Right lobe of liver (tissue), 4 donors: ENCODE data around the gene COPS6.

Experiments
- CTCF ChIP-seq, 4 donors: fragments of 200-600 bp in 3 of 4; fragments of 450-650 bp in 1 of 4; IDR thresholded peaks; one replicate each; pipeline versions ENCODE4 v1.5.1 to v1.8.0; 2016 to 2022; ENCODE audit warnings: antibody characterized with exemption in 4 of 4, mild to moderate bottlenecking in 2 of 4
- POLR2A ChIP-seq: fragments of 450-650 bp; IDR thresholded peaks from one replicate; pipeline ENCODE4 v1.6.1; 2017; ENCODE audit warnings: antibody characterized with exemption, mild to moderate bottlenecking
- donor health status: DM: no; HTN: no; CAD: no.
- donor health status: DM: no; HTN: no; CAD: no.
- donor health status: DM: no; HTN: yes; CAD: no.

DNA sequence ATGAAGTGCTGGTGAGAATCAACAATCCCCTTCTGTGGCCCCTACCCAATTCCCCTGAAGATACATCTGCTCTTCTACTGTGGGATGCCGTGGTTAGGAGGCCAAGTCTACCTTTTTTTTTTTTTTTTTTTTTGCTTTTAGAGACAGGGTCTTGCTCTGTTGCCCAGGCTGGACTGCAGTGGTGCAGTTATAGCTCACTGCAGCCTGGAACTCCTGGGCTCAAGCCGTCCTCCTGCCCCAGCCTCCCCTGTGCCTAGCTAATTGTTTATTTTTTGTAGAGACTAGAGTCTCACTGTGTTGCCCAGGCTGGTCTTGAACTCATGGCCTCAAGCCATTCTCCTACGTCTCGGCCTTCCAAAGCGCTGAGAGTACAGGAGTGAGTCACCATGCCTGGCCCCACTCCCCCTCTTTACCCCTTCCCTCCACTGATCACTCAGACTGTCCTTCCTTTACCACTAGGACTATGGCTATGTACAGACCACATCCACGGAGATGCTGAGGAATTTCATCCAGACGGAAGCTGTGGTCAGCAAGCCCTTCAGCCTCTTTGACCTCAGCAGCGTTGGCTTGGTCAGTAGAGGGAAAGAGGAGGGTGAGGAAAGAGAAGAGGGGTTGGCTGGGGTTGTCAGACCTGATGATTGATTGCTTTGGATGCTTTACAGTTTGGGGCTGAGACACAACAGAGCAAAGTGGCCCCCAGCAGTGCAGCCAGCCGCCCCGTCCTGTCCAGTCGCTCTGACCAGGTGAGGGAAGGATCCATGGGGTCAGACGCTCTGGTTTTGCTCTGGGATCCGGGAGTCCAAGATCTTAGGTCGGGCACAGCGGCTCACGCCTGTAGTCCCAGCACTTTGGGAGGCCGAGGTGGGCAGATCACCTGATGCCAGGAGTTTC is 14.4 kb downstream of the COPS6 start:
- TF ChIP-seq CTCF (IDR thresholded peaks at IDR 0.05), result no peak
- TF ChIP-seq POLR2A, result no peak
